ENCODE results near the gene FAM234B. TPM values are rescaled to one million over a fixed set of nuclear protein-coding genes. Genes with fewer than 3 reads are reported as not detected.

Gene FAM234B
- total and polyA plus RNA-seq, 11 donors: 1.2 to 3.5 (median 2.5) TPM

- Histone ChIP-seq H3K4me1 (peaks cover 7 to 56% (median 25%) of the 10 kb centered on the region in 12 donors), H3K36me3 (no peaks in the 10 kb centered on the region), H3K27ac (no peak overlapping the region), H3K27me3 (no peaks in the 10 kb centered on the region), H3K4me3 (no peak overlapping the region), H3K9me3 (no peaks in the 10 kb centered on the region)
- ATAC-seq (no peak), DNase-seq (no peak)
- 86 to 93% (median 89%) methylated on average over 8 of the region's 8 CpGs for whole genome bisulfite sequencing, 4 donors
- intact Hi-C loops (cut with DNase I): loop anchor here in 8 of 10 donors (2.0 to 10.0 kb wide), 7 partner anchors 51 to 181 kb away; partner anchors contain the start of genes EMP1 (in 1 of the 8) and FAM234B (in 1 of the 8)
- TF ChIP-seq POLR2A (IDR thresholded peaks at IDR 0.05): no peak
- TF ChIP-seq CTCF (IDR thresholded peaks at IDR 0.05): no peak
Measured at GRCh38 chr12:13095266-13095995, 51.2 kb downstream of the FAM234B start.

GRCh38 chr12:13097491-13098011 is 53.4 kb downstream of the FAM234B start:
- H3K36me3 ChIP-seq: no peaks in the 10 kb centered on the region
- peak in 1 of 4 donors; percentile 8 for ATAC-seq
- peak overlapping the region; percentile 69 to 98 (median 90) for H3K27ac ChIP-seq
- H3K4me1 ChIP-seq: peaks cover 7 to 72% (median 41%) of the 10 kb centered on the region in 12 donors
- no peaks in the 10 kb centered on the region for H3K9me3 ChIP-seq
- DNase-seq: peak in 3 of 5 donors; percentile 39 to 48 (median 45)
- H3K27me3 ChIP-seq: no peaks in the 10 kb centered on the region
- TF ChIP-seq CTCF (IDR thresholded peaks at IDR 0.05) (no peak), POLR2A (IDR thresholded peaks at IDR 0.05) (no peak)
- WGBS, 4 donors: 36 to 48% (median 40%) methylated on average over 9 of the region's 9 CpGs
- H3K4me3 ChIP-seq: peak overlapping the region in 10 of 12 donors; percentile 13 to 57 (median 40)
- intact Hi-C loops (cut with DNase I): loop anchor here in 9 of 10 donors (1.0 to 10.0 kb wide), 10 partner anchors 55 to 183 kb away; partner anchors contain the start of gene EMP1 (in 3 of the 9)

GRCh38 chr12:13099066-13099843 is 55.1 kb downstream of the FAM234B start:
- Histone ChIP-seq H3K36me3 (no peaks in the 10 kb centered on the region), H3K4me3 (no peak overlapping the region), H3K27ac (peak overlapping the region; percentile 73 to 98 (median 92)), H3K9me3 (no peaks in the 10 kb centered on the region), H3K4me1 (peaks cover 7 to 72% (median 43%) of the 10 kb centered on the region in 12 donors), H3K27me3 (no peaks in the 10 kb centered on the region)
- TF ChIP-seq POLR2A (IDR thresholded peaks at IDR 0.05): no peak
- TF ChIP-seq CTCF (IDR thresholded peaks at IDR 0.05): no peak
- intact Hi-C loops (cut with DNase I): loop anchor here in 9 of 10 donors (2.0 to 10.0 kb wide), 8 partner anchors 77 to 184 kb away; partner anchors contain the start of gene EMP1 (in 3 of the 9)
- ATAC-seq (peak in 1 of 4 donors; percentile 30), DNase-seq (peak in 4 of 5 donors; percentile 38 to 59 (median 53))
- WGBS, 4 donors: 61 to 67% (median 63%) methylated on average over 8 of the region's 8 CpGs
